ENCODE data around the gene TRIAP1.

- TF ChIP-seq EZH2 (IDR thresholded peaks at IDR 0.05; ENCODE audit: low read length) (no peak), CTCF (optimal IDR thresholded peaks at IDR 0.05 in 1 of 3, IDR thresholded peaks at IDR 0.05 in 1 of 3, conservative IDR thresholded peaks at IDR 0.05 in 1 of 3; ENCODE audit: extremely low read depth in 1 of 3, insufficient read depth in 2 of 3, low read length in 3 of 3) (no peak)
These were observed 34.0 kb upstream of the TRIAP1 start for GRCh38 chr12:120480211-120480610.
